GM19043 (cell line): Measurements from ENCODE around the gene S1PR5.
"Not testable (repeated sequence)": the region's sequence is repeated elsewhere in the genome, so short reads cannot be mapped to it uniquely, and the experiment has no call there.

Experiments used
- ATAC-seq: cut with Tn5 transposase; IDR thresholded peaks from one replicate; pipeline ENCODE4 v1.9.1; 2021; ENCODE audit warnings: low read depth; ENCODE audit not compliant: unreplicated experiment

S1PR5 gene

DNA sequence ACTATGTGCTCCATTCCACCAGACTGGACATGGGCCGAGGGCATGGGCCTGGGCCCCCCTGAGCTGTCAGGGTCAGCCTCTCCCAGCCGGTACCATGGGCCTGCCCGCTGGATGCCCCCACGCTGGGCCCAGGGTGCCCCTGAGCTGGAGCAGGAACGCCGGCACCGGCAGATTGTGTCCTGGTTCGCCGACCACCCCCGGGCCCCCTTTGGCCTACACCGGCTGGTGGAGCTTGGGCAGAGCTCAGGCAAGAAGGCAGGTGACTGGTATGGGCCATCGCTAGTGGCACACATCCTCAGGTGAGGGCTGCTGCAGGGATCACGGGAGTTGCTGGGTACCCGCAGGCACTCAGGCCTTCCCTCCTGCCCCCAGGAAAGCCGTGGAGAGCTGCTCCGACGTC lies 29.6 kb upstream of the S1PR5 start:
- no peak for ATAC-seq

- ATAC-seq: no peak
Measured at GRCh38 chr19:10544753-10545251, 27.6 kb upstream of the S1PR5 start.

DNA sequence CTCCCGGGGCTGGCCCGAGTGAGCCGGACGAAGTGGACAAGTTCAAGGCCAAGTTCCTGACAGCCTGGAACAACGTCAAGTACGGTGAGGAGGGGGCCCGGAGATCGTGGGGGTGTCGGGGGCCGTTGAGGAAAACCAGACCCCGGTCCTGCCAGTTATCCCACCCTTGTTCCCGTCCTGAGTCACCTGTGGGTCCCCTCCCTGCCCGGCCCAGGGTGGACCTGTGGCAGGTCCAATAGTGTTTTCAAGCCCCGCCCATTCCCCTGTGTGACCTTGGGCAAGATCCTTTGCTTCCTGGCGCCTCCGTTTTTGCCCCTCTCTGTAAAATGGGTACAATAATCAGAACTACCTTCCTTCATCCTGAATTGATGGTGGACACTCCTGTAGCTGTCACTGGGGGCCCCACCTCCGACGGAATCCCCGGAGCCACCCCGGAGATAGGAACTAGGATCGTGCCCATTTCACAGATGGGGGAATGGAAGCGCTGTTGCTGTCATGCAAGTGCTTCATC lies 27.1 kb upstream of the S1PR5 start:
- no peak for ATAC-seq

DNA sequence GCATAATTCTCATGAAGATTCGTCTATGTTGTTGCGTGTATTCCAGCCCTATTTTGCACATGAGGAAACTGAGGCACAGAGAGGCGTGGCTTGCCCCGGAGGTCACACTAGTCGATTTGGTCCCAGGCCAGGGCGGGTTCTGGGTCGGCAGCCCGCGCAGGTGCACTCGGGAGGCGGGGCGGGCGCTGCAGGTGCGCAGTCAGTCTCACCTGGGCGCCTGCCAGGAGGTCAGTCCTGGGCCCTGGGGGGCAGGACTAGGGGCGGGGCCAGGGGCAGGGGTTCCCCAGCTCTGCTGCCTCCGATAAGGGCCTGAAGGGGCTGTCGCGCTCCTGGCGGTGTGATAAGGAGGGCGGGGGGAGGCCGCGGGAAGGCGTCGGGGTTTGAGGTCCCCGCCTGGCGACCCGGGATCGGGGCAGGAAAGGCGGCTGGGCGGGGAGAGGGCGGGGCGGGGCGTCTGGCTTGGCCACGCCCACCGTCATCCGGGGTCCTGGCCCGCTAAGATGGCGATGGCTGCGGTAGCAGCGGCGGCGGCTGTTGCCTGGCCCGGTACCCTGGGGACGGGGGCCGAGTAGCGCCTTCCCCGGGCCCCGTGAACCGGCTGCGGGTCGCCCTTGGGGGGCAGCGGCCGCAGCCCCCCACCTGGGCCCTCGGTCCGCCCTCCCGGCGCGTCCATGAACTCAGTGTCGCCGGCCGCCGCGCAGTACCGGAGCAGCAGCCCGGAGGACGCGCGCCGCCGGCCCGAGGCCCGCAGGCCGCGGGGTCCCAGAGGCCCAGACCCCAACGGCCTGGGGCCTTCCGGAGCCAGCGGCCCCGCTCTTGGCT lies 26.4 kb upstream of the S1PR5 start, which contains the start of gene ATG4D:
Gene ATG4D, plus strand, starts transcription at position 485 of the 822 bp plus-strand sequence. Its CDS starts 187 bp downstream, at position 672.
- ATAC-seq: no peak

GRCh38 chr19:10543059-10543419 lies 25.8 kb upstream of the S1PR5 start:
- no peak for ATAC-seq

DNA sequence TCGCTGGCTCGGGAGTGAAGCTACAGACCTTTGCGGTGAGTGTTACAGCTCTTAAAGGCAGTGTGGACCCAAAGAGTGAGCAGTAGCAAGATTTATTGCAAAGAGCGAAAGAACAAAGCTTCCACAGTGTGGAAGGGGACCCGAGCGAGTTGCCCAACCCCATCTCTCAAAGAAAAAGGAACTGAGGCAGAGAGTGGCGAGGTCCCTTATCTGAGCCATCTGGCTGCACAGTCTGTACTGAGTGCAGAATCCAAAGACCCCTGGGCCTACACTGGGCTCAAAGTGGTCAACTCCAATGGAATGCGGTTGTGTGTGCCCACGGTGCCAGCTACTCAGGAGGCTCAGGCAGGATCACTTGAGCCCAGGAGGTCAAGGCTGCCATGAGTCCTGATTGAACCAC lies 21.8 kb upstream of the S1PR5 start:
- ATAC-seq: not testable (repeated sequence)

GRCh38 chr19:10538204-10538983 lies 21.1 kb upstream of the S1PR5 start:
- no peak for ATAC-seq

- no peak for ATAC-seq
Measured at GRCh38 chr19:10537668-10538067, 20.4 kb upstream of the S1PR5 start.

DNA sequence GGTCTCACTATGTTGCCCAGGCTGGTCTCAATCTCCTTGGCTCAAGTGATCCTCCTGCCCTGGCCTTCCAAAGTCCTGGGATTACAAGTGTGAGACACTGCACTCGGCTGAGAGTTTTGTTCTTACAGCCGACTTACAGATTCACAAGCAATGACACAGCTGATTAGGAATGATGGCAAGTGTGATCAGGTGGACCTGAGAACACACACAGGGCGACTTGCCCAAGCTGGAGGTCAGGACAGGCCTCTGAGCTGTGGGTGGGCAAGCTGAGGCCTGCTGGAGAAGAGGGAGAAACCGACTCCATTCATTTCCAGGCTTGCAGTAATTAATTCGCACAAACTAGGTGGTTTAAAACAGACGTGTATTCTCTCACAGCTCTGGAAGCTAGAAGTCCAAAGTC lies 18.4 kb upstream of the S1PR5 start:
- ATAC-seq: no peak

DNA sequence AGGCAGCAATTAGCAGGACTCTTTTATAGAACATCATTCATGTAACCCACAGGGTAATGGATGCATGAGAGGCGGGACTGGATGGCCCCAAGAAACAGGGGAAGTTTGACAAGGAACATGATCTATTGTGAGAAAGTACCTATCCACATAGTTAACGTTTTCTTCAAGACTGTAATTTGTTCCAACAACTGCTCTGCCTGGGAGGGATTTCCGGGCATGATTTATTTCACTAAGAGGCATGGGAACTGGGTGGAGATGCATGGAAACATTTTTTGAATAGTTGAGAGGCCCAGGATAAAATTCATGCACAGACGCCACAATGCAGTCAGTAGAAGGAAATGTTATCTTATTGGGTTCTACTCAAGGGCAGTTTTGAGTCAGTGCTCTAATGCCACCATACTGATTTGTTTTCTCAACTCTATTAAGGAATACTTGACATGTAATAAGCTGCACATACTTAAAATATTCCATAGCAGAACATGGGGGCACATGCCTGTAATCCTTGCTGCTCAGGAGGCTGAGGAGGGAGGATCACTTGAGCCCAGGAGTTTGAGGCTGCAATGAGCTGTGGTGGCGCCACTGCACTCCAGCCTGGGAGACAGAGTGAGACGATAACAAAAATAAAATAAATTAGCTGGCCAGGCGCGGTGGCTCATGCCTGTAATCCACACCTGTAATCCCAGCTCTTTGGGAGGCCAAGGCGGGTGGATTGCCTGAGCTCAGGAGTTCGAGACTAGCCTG lies 16.6 kb upstream of the S1PR5 start:
- no peak for ATAC-seq

GRCh38 chr19:10532457-10532856 lies 15.2 kb upstream of the S1PR5 start:
- ATAC-seq: no peak

GRCh38 chr19:10526887-10527286 lies 9.6 kb upstream of the S1PR5 start:
- ATAC-seq: not testable (repeated sequence)

GRCh38 chr19:10525636-10526035 lies 8.4 kb upstream of the S1PR5 start:
- ATAC-seq: no peak

- no peak for ATAC-seq
Measured at GRCh38 chr19:10523135-10523636, 5.9 kb upstream of the S1PR5 start.

DNA sequence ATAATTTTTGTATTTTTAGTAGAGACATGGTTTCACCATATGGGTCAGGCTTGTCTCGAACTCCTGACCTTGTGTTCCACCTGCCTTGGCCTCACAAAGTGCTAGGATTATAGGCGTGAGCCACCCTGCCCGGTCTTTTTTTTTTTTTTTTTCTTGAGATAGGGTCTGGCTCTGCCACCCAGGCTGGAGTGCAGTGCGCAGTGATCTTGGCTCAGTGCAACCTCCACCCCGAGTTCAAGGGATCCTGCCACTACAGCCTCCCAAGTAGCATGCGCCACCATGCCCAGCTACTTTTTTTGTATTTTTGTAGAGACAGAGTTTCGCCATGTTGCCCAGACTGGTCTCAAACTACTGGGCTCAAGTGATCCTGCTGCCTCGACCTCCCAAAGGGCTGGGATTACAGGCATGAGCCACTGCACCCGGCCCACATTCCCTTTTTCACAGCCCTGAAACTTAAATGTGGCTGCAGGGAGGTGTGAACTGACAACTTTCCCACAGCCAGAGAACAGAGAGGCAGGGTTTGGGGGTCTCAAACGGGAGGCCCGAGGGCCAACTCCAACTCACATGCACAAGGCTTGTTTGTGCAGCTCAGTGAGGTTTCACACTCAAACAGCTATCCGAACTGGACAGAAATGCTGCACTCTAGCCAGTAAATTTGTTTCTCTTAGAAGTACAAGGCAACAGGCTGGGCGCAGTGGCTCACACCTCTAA lies 4.4 kb upstream of the S1PR5 start:
- no peak for ATAC-seq

GRCh38 chr19:10520652-10521318 lies 3.5 kb upstream of the S1PR5 start:
- ATAC-seq: no peak

DNA sequence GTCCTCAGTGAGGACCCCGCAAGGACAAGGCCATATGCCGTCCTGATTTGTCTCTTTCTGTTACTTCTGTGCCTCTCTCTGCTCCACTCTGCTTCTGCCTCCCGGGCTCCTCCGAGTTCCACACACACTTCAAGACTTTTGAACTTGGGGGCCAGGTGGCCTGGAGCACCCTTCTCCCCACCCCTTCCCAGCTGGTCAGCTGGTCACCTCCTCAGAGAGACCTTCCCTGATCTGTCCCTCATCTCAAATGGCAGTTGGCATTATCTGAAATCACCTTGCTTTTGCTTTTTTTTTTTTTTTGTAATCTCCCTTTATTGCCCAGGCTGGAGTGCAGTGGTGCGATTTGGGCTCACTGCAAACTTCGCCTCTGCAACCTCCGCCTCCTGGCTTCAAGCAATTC lies 2.2 kb upstream of the S1PR5 start:
- no peak for ATAC-seq

DNA sequence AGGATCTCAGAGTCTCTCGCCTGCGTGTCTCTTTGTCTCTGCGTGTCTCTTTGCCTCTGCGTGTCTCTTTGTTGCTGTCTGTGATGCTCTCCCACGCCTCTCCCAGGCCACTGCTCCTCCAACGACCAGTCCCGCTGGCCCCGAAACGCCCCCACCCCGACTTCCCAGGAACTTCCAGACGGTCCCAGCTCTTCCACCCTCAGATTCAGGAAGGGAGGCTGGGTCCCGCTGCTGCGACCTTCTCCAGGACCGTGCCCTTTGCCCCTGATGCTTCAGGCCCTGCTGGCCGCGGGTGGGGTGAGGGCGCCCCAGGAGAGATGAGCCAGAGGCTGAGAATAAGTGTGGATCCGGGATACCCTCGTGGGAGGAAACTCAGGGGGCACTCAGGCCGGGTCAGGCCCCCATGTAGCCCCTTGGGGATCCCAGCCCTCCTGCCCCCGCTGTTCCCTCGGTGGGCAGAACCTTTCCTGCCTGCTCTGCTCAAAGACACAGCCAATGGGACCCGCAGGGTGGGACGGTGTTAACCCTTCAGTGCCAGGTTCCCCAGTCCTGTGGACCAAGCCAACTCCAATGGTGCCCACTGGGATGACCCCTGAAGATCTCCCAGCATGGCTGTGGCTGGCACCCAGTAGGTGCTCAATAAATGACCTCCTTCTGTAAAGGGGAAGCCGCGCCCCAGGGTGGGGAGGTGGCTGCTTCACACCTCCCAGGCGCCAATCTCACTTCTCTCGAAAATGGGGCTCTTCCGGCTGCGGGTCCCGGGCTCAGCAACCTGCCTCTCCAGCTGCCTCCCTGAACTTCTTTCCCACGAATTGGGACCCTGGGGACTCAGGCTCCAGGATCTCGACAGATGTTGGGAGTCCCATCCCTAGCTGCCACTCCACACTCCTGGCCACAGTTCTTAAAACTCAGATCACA lies 1.5 kb upstream of the S1PR5 start:
- ATAC-seq: no peak
